Measurements from ENCODE around the gene LRIT3. TPM values are rescaled to one million over a fixed set of nuclear protein-coding genes. Genes with fewer than 3 reads are reported as not detected.
A peak's percentile ranks its signal among the peaks of the same experiment; 100 is the strongest.

The LRIT3 gene
- total RNA-seq (2012; rRNA removed) (not detected in 2 replicates), polyA plus RNA-seq (2012; rRNA removed) (0.02 TPM in 1 of 2 replicates, not detected in the other), Bru-seq, nascent RNA (percentile 14 among the genes with signal in this experiment), BruChase-seq, experiment 1, labeled RNA remaining after a 6-hour chase (percentile 21 among the genes with signal in this experiment), BruChase-seq, experiment 2, labeled RNA remaining after a 2-hour chase (percentile 25 among the genes with signal in this experiment)
- not detected in 2 replicates for polyA plus RNA-seq (2012; cell fraction: cytosol; rRNA removed)
- polyA plus RNA-seq (2012; cell fraction: nucleus; rRNA removed; ENCODE audit: low replicate concordance), result 0.02 and 0.11 TPM in 2 replicates
- long read RNA-seq, result 0 reads

DNA sequence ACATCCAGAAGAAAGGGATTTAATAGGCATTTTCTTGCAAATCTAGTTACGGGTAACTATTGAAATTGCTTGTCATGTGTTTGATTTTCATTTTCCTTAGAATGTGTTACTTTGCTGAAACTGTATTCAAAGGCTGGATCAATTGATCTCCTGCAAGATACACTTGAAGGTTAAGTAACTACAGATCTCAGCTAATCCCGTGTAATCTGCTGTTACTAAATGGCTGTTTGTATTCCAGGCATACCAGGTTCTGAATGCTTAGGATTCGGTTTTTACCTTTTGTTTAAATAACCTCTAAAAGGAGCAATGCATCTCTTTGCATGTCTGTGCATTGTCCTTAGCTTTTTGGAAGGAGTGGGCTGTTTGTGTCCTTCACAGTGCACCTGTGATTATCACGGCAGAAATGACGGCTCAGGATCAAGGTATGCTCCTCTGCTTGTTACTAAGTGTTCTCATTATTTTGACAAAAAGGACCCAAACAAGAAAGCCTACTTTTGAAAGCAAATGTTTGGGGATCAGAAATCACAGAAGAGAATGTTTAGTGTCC is at the start of gene LRIT3:
Gene LRIT3, plus strand, starts transcription at position 212 of the 547 bp plus-strand sequence. Its CDS starts 95 bp downstream, at position 307.
- Histone ChIP-seq H3K4ac (ENCODE audit: low read depth, low read length) (no peak within 1 kb of the TSS), H2BK20ac (ENCODE audit: low read depth, low read length) (no peak within 1 kb of the TSS), H4K5ac (ENCODE audit: low read depth, low read length) (no peak within 1 kb of the TSS), H3K79me1 (ENCODE audit: low read depth in 1 of 2, low read length in 2 of 2) (no peaks in the 10 kb centered on the region), H3K4me2 (ENCODE audit: low read depth, low read length) (no peak within 1 kb of the TSS), H2AK9ac (replicated peaks; ENCODE audit: low read depth, low read length, poor library complexity) (no peak within 1 kb of the TSS), H3K9me3 (ENCODE audit: control insufficient read depth, insufficient read depth, low read length) (no peaks in the 10 kb centered on the region), H2BK120ac (ENCODE audit: low read depth, low read length) (no peak within 1 kb of the TSS), H3K9me1 (ENCODE audit: insufficient read depth, low read length) (no peaks in the 10 kb centered on the region), H2BK5ac (ENCODE audit: low read depth, low read length, poor library complexity, severe bottlenecking) (no peak within 1 kb of the TSS), H2AFZ (replicated peaks; ENCODE audit: low read length, poor library complexity) (no peak within 1 kb of the TSS), H3K23ac (ENCODE audit: low read depth, low read length) (no peak within 1 kb of the TSS), H3K4me1 (ENCODE audit: control insufficient read depth, insufficient read depth, low read length) (no peaks in the 10 kb centered on the region), H4K91ac (ENCODE audit: insufficient read depth, low read depth, low read length) (no peak within 1 kb of the TSS), H3K9ac (ENCODE audit: low read depth, low read length) (no peak within 1 kb of the TSS), H3K27me3 (ENCODE audit: control insufficient read depth, insufficient read depth, low read length) (peaks cover 3% of the 10 kb centered on the region), H3K36me3 (ENCODE audit: control insufficient read depth, insufficient read depth, low read length) (no peaks in the 10 kb centered on the region), H3K56ac (ENCODE audit: extremely low read depth, insufficient read depth, low read length) (no peak within 1 kb of the TSS), H2BK15ac (ENCODE audit: low read depth, low read length) (no peak within 1 kb of the TSS), H4K20me1 (ENCODE audit: insufficient read depth, low read length) (no peaks in the 10 kb centered on the region), H3K14ac (replicated peaks; ENCODE audit: low read depth, low read length) (no peak within 1 kb of the TSS), H3K18ac (ENCODE audit: low read depth, low read length) (no peak within 1 kb of the TSS), H4K8ac (ENCODE audit: low read depth in 2 of 2, low read length in 2 of 2) (no peak within 1 kb of the TSS), H3K4me3 (ENCODE audit: insufficient read depth, low read depth, low read length) (no peak within 1 kb of the TSS), H2AK5ac (ENCODE audit: low read depth, low read length) (no peak within 1 kb of the TSS), H3K27ac (ENCODE audit: insufficient read depth, low read length) (no peak within 1 kb of the TSS)
- POLR2A ChIA-PET (ENCODE audit: unreplicated experiment), result no interaction called here
- CTCF ChIA-PET, result interaction anchor here (0.5 kb wide), 1 partner anchor 124 kb away, joined by 5 read pairs; no protein-coding TSS in a partner anchor
- DNase-seq (no peak), ATAC-seq (ENCODE audit: low read depth) (no peak)
- TF ChIP-seq FOS (IDR thresholded peaks at IDR 0.05; ENCODE audit: low read depth, low read length), result no peak
- no peak for TF ChIP-seq MAZ (IDR thresholded peaks at IDR 0.05; ENCODE audit: borderline replicate concordance, low read depth, low read length)
- no peak for TF ChIP-seq CEBPB (IDR thresholded peaks at IDR 0.05; ENCODE audit: low read depth, low read length)
- no peak for TF ChIP-seq MAFK (IDR thresholded peaks at IDR 0.05; ENCODE audit: low read depth, low read length)
- no peak for TF ChIP-seq POLR2A (IDR thresholded peaks at IDR 0.05; ENCODE audit: low read depth, low read length)
- TF ChIP-seq MXI1 (IDR thresholded peaks at IDR 0.05; ENCODE audit: borderline replicate concordance, low read depth, low read length), result no peak
- no peak for TF ChIP-seq RFX5 (IDR thresholded peaks at IDR 0.05; ENCODE audit: low read depth, low read length)
- no peak for TF ChIP-seq CHD1 (IDR thresholded peaks at IDR 0.05; ENCODE audit: low read depth, low read length)
- dilution Hi-C loops (cut with HindIII; ENCODE audit: low sequenced_read_pairs, unreplicated experiment) (no loop called here), in situ Hi-C loops (cut with MboI; ENCODE audit: low sequenced_read_pairs) (no loop called here), intact Hi-C loops (cut with micrococcal nuclease) (no loop called here)
- no CpG with 5 or more reads among the region's 5 CpGs for WGBS, 2 experiments (ENCODE audit: extremely low coverage in 2 of 2, insufficient read length in 1 of 2)
- no TSS peak for BruUV-seq (replicated peaks)
